Tibial nerve (tissue), 4 donors: ENCODE measurements around the gene BARX1. TPM values are rescaled to one million over a fixed set of nuclear protein-coding genes. Genes with fewer than 3 reads are reported as not detected.
"Not testable (repeated sequence)": the region's sequence is repeated elsewhere in the genome, so short reads cannot be mapped to it uniquely, and the experiment has no call there.

Experiments used
- DNase-seq, 2 donors: peaks; one replicate each; pipeline ENCODE4 v3.0.0-alpha.2; 2019; ENCODE audit warnings: low spot score in 2 of 2
- H3K27ac ChIP-seq, 4 donors: fragments of 200-600 bp; sonication (generic) in 3 of 4; one replicate each; pipeline ENCODE4 v1.5.1; 2017 to 2019; ENCODE audit warnings: mild to moderate bottlenecking in 1 of 4
- H3K27me3 ChIP-seq, 2 donors: fragments of 200-600 bp; sonication (generic) in 1 of 2; one replicate each; pipeline versions ENCODE4 v1.5.1 to v1.6.0; 2017 to 2019
- H3K36me3 ChIP-seq, 3 donors: fragments of 200-600 bp; sonication (generic); one replicate each; pipeline ENCODE4 v1.5.1; 2018 to 2019
- H3K4me1 ChIP-seq, 4 donors: fragments of 200-600 bp; sonication (generic) in 3 of 4; one replicate each; pipeline ENCODE4 v1.5.1; 2017 to 2019
- H3K4me3 ChIP-seq, 4 donors: fragments of 200-600 bp; sonication (generic) in 3 of 4; one replicate each; pipeline ENCODE4 v1.5.1; 2017 to 2019; ENCODE audit warnings: mild to moderate bottlenecking in 1 of 4, moderate library complexity in 1 of 4
- H3K9me3 ChIP-seq, 4 donors: fragments of 200-600 bp; sonication (generic) in 3 of 4; one replicate each; pipeline ENCODE4 v1.5.1; 2017 to 2019
- EP300 ChIP-seq, 2 donors: sonication (generic); formaldehyde crosslinking; IDR thresholded peaks; one replicate each; pipeline ENCODE4 v1.6.1; 2017; ENCODE audit warnings: antibody characterized with exemption in 2 of 2, mild to moderate bottlenecking in 1 of 2
- POLR2A ChIP-seq, 2 donors: fragments of 450-650 bp; IDR thresholded peaks; one replicate each; pipeline ENCODE4 v1.6.1; 2017; ENCODE audit warnings: antibody characterized with exemption in 2 of 2, mild to moderate bottlenecking in 2 of 2, moderate library complexity in 2 of 2
- WGBS, 2 donors: methylation state at CpG; one replicate each; pipeline ENCODE4 v1.1.5; 2018; 5-methylcytosine and 5-hydroxymethylcytosine counted together
- total RNA-seq, 4 donors: library from RNA; depleted of rRNA; stranded (reverse); fragments of >200 nt; gene quantifications; one replicate each; pipeline ENCODE4 v1.1.0, GENCODE V29; 2016
- TF ChIP-seq, protein P1 (sequence below), 5 experiments: fragments of 200-600 bp in 3 of 5; fragments of 450-650 bp in 2 of 5; sonication (generic) in 3 of 5; IDR thresholded peaks; one replicate each; pipeline ENCODE4 v1.5.1; 2016 to 2019; ENCODE audit warnings: antibody characterized with exemption in 5 of 5, mild to moderate bottlenecking in 3 of 5, moderate library complexity in 2 of 5

BARX1 gene
- total RNA-seq, 4 donors from 2014 or later, result not detected

DNA sequence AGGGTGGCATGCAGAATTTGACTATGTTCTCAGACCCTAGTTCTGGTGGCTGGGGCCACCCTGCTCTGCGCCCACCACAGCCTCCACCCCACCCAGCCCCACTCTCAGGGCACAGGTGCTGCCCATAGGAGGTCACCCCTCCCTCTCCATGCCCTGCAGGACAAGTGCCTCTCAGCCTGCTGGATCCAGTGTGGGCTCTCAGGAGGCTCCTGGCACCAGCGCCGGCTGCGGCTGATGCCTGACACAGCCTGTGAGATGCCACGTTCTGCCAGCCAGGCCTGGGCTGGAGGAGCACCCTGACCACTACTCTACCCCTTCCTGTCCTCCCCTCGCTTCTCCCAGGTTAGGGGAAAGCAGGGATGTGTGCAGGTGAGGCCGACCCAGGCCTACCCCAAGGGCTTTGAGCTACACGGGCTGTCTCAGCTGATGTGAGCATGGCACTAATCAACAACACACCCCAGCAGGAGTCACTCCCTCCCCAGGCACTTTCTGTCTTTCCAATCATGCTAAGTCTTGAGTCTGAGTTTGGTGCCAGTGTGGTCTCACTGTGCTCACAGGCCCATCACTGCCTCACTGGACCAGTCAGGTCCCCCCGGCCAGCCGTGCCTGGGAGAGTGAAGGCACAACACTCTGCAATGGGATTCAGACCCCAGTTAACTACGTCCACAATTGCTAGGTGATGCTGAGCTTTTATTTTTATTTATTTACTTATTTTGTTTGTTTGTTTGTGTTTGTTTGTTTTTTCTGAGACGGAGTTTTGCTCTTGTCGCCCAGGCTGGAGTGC lies 12.1 kb upstream of the BARX1 start:
- Histone ChIP-seq H3K9me3 (peaks cover 0 to 5% (median 0%) of the 10 kb centered on the region in 4 donors), H3K4me1 (peaks cover 0 to 8% (median 0%) of the 10 kb centered on the region in 4 donors), H3K4me3 (no peak overlapping the region), H3K27me3 (no peaks in the 10 kb centered on the region), H3K36me3 (no peaks in the 10 kb centered on the region), H3K27ac (no peak overlapping the region)
- WGBS, 2 donors, result 88 to 90% methylated on average over 13 of the region's 13 CpGs
- TF ChIP-seq, protein P1, sequence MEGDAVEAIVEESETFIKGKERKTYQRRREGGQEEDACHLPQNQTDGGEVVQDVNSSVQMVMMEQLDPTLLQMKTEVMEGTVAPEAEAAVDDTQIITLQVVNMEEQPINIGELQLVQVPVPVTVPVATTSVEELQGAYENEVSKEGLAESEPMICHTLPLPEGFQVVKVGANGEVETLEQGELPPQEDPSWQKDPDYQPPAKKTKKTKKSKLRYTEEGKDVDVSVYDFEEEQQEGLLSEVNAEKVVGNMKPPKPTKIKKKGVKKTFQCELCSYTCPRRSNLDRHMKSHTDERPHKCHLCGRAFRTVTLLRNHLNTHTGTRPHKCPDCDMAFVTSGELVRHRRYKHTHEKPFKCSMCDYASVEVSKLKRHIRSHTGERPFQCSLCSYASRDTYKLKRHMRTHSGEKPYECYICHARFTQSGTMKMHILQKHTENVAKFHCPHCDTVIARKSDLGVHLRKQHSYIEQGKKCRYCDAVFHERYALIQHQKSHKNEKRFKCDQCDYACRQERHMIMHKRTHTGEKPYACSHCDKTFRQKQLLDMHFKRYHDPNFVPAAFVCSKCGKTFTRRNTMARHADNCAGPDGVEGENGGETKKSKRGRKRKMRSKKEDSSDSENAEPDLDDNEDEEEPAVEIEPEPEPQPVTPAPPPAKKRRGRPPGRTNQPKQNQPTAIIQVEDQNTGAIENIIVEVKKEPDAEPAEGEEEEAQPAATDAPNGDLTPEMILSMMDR (IDR thresholded peaks at IDR 0.05), result no peak
- TF ChIP-seq EP300 (IDR thresholded peaks at IDR 0.05), result no peak
- no peak for TF ChIP-seq POLR2A (IDR thresholded peaks at IDR 0.05)
- no peak for DNase-seq

DNA sequence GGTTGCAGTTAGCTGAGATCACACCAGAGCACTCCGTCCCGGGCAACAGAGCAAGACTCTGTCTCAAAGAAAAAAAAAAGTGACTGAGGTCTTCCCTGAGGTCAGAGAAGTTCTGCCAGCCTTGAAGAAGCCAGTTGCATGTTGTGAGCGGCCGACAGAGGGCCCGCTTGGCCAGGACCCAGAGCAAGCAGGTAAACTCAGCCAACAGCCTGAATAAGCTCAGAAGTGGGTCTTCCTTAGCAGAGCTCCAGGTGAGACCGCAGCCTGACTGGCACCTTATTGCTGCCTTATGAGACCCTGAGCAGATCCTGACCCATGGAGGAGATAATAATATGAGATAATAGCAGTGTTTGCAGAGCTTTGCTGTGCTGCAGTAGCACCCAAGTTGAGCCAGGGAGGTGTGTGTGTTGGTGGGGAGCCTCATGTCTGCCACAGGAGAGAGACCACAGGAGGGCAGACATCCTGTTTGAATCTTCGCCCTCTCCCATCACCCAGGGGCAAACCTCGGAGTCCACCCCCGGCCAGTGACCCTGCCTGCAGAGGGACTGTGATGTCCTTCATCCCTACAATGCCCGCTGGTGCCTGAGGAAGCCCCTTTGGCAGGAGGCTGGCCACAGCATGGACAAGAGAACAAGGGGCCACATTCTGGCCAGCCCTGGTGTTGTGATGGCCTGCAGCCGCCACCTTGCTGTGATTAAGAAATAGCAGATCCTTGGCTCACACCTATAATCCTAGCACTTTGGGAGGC lies 10.8 kb upstream of the BARX1 start:
- Histone ChIP-seq H3K4me3 (no peak overlapping the region), H3K4me1 (peaks cover 0 to 8% (median 0%) of the 10 kb centered on the region in 4 donors), H3K36me3 (no peaks in the 10 kb centered on the region), H3K27ac (no peak overlapping the region), H3K27me3 (peaks cover 0 to 8% of the 10 kb centered on the region in 2 donors), H3K9me3 (no peaks in the 10 kb centered on the region)
- DNase-seq, result no peak
- TF ChIP-seq POLR2A (IDR thresholded peaks at IDR 0.05) (no peak), EP300 (IDR thresholded peaks at IDR 0.05) (no peak)
- TF ChIP-seq, protein P1 (IDR thresholded peaks at IDR 0.05), result no peak
- 66 to 78% methylated on average over 10 to 11 of the region's 11 CpGs for WGBS, 2 donors

DNA sequence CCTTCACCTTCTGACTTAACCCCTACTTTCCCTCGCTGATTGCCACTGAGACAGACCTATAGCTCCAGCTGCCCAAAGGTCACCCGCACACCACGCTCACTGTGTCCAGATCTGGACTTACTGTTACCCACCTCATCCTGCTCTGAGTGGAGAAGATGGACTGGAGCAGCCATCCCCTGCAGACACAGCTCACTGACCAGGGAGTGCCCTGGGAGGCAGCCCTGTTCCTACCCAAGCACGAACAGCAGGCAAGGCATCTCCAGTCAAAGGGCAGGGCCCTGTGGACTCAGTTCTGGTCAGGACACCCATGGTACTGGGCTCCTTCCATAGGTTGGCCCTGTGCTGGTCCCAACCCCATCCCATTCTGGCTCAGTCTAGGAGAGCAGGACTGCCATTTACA lies 9.5 kb upstream of the BARX1 start:
- WGBS, 2 donors, result 86 to 93% methylated on average over 4 of the region's 4 CpGs
- Histone ChIP-seq H3K9me3 (no peaks in the 10 kb centered on the region), H3K4me3 (no peak overlapping the region), H3K27ac (no peak overlapping the region), H3K4me1 (peaks cover 0 to 19% (median 7%) of the 10 kb centered on the region in 4 donors), H3K27me3 (peaks cover 3 to 22% of the 10 kb centered on the region in 2 donors), H3K36me3 (no peaks in the 10 kb centered on the region)
- TF ChIP-seq EP300 (IDR thresholded peaks at IDR 0.05), result no peak
- TF ChIP-seq, protein P1 (IDR thresholded peaks at IDR 0.05), result no peak
- TF ChIP-seq POLR2A (IDR thresholded peaks at IDR 0.05), result no peak
- no peak for DNase-seq

DNA sequence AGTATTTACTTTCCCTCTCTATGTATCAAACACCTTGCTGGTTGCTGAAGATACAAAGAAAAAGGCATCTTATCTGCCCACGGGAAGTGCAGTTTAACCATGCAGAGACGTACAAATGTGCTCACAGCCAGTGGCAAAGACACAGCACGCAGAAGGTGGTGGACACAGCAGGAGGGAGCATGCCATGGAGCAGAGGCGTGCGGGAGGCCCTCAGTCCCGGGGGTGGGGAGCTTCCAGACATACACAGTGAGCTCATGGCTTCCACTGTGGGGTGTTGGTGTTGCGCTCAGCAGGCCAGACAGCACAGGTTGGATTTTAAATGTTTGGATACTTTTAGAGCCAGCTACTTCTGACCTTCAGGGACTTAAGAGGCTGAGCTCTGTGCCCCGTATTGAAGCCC lies 8.8 kb upstream of the BARX1 start:
- H3K4me3 ChIP-seq, result no peak overlapping the region
- H3K27ac ChIP-seq, result no peak overlapping the region
- TF ChIP-seq POLR2A (IDR thresholded peaks at IDR 0.05), result no peak
- TF ChIP-seq EP300 (IDR thresholded peaks at IDR 0.05), result no peak
- TF ChIP-seq, protein P1 (IDR thresholded peaks at IDR 0.05), result no peak
- 70% methylated on average over 8 of the region's 8 CpGs for WGBS, 2 donors
- no peak for DNase-seq
- no peaks in the 10 kb centered on the region for H3K36me3 ChIP-seq
- H3K9me3 ChIP-seq, result no peaks in the 10 kb centered on the region
- H3K27me3 ChIP-seq, result peaks cover 3 to 29% of the 10 kb centered on the region in 2 donors
- H3K4me1 ChIP-seq, result peaks cover 0 to 27% (median 13%) of the 10 kb centered on the region in 4 donors

DNA sequence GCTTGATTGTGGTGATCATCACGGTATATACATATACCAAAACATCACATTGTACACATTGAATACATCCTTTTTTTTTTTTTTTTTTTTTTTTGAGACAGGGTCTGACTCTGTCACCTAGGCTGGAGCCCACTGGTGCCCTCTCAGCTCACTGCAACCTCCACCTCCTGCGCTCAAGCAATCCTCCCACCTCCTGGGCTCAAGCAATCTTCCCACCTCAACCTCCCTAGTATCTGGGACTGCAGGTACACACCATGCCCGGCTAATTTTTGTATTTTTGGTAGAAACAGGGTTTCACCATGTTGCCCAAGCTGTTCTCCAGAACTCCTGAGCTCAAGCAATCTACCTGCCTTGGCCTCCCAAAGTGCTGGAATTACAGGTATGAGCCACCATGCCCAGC lies 8.3 kb upstream of the BARX1 start:
- H3K4me3 ChIP-seq, H3K27ac ChIP-seq, H3K9me3 ChIP-seq, DNase-seq, H3K36me3 ChIP-seq: not testable (repeated sequence)
- Histone ChIP-seq H3K27me3 (peaks cover 3 to 34% of the 10 kb centered on the region in 2 donors), H3K4me1 (peaks cover 0 to 31% (median 18%) of the 10 kb centered on the region in 4 donors)
- 49 to 58% methylated on average over 3 of the region's 3 CpGs for WGBS, 2 donors
